ENCODE results near the gene TNFRSF1B.

DNA sequence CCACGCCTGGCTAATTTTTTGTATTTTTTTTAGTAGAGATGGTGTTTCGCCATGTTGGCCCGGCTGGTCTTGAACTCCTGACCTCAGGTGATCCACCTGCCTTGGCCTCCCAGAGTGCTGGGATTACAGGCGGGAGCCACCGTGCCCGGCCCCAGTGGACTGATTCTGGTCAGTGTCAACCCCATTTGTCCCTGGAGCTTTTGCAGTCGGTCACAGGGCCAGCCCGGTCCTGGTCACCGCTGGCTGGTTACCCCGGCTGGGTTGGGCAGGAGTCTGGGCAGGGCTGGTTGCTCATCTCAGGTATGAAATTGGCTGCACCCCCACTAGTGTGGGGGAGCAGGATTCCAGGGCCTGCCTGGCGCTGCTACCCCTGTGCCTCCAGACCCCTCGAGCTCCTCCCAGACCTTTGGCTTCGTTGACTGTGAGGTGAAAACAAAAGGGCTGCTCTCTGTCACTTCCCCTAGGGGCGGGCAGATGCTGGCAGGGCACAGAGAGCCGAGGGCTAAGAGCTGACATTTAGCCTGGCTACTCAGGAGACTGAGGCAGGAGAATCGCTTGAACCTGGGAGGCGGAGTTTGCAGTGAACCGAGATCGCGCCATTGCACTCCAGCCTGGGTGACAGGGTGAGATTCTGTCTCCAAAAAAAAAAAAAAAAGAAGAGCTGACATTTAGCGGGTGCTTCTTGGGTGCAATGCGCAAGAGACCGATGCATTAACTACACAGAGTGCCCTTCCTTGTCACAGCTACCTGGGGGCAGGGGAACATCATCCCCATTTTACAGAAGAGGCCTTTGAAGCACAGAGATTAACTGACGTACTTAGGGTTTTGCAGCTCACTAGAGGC, 10.6 kb downstream of the TNFRSF1B start:
- no peak for TF ChIP-seq CTCF (conservative IDR thresholded peaks at IDR 0.05; ENCODE audit: low read depth, low read length)
- TF ChIP-seq EZH2 (IDR thresholded peaks at IDR 0.05; ENCODE audit: borderline replicate concordance, low read depth, low read length, poor library complexity, severe bottlenecking) = no peak
